ENCODE measurements around the gene CAMK1G. TPM values are rescaled to one million over a fixed set of nuclear protein-coding genes. Genes with fewer than 3 reads are reported as not detected.

CAMK1G gene
- total and polyA plus RNA-seq, 10 of the 15 experiments (the other 5 are each of a cell fraction or from before 2014, with no cell fraction given), result 0.18 to 0.20 TPM; not detected in 8

- no peaks in the 10 kb centered on the region for H3K79me2 ChIP-seq (ENCODE audit: control insufficient read depth, insufficient read depth, low read length)
- no peak overlapping the region for H3K9ac ChIP-seq (ENCODE audit: control insufficient read depth, insufficient read depth, low read length)
- ChIA-PET SMC1A (ENCODE audit: uncharacterized antibody, unreplicated experiment) (no interaction called here), POLR2A (no interaction called here), CTCF (interaction anchor here (2.0 kb wide), 1 partner anchor 10 kb away, joined by 7 read pairs; no protein-coding TSS in a partner anchor), RAD21 (ENCODE audit: unreplicated experiment) (no interaction called here)
- H3K9me3 ChIP-seq (replicated peaks; ENCODE audit: control insufficient read depth, insufficient read depth, low read length), result no peaks in the 10 kb centered on the region
- TF ChIP-seq IKZF2 (IDR thresholded peaks at IDR 0.05) (no peak), IKZF1 (conservative IDR thresholded peaks at IDR 0.05) (no peak), POU2F2 (IDR thresholded peaks at IDR 0.05; ENCODE audit: borderline replicate concordance, low read depth, low read length) (no peak), TCF3 (IDR thresholded peaks at IDR 0.05; ENCODE audit: borderline replicate concordance, insufficient read depth, low read depth, low read length) (no peak), NFYA (IDR thresholded peaks at IDR 0.05; ENCODE audit: borderline replicate concordance, low read depth, low read length) (no peak), CHD1 (IDR thresholded peaks at IDR 0.05; ENCODE audit: low read depth, low read length) (no peak), CTCF (IDR thresholded peaks at IDR 0.05 in 2 of 3, conservative IDR thresholded peaks at IDR 0.05 in 1 of 3; ENCODE audit: control insufficient read depth in 2 of 3, extremely low read depth in 1 of 3, insufficient read depth in 1 of 3, low read depth in 3 of 3, low read length in 3 of 3) (no peak), NFIC (IDR thresholded peaks at IDR 0.05; ENCODE audit: low read depth, low read length) (no peak), CBX3 (IDR thresholded peaks at IDR 0.05; ENCODE audit: borderline replicate concordance, low read depth) (no peak), NFXL1 (IDR thresholded peaks at IDR 0.05; ENCODE audit: borderline replicate concordance) (no peak), ETV6 (conservative IDR thresholded peaks at IDR 0.05 in 1 of 2, IDR thresholded peaks at IDR 0.05 in 1 of 2; ENCODE audit: borderline replicate concordance in 1 of 2, low read depth in 1 of 2) (no peak)
- ATAC-seq, result no peak
- no TSS peak for BruUV-seq (replicated peaks)
- 100% methylated on average over 1 of the region's 1 CpG for WGBS (ENCODE audit: insufficient coverage, insufficient replicate concordance, low lambda C conversion rate, missing lambda C conversion rate)
- H3K27ac ChIP-seq (ENCODE audit: control insufficient read depth, insufficient read depth), result no peak overlapping the region
- H3K36me3 ChIP-seq (ENCODE audit: control insufficient read depth in 2 of 2, insufficient read depth in 2 of 2, low read length in 1 of 2), result no peaks in the 10 kb centered on the region
- H3K27me3 ChIP-seq (replicated peaks in 1 of 2; ENCODE audit: control insufficient read depth in 2 of 2, insufficient read depth in 2 of 2, low read length in 1 of 2), result peaks cover 0 to 3% of the 10 kb centered on the region in 2 experiments; a peak in 2 of 4 replicates
- H2AFZ ChIP-seq (ENCODE audit: control insufficient read depth, low read depth, low read length), result no peak overlapping the region
- no peak for DNase-seq (ENCODE audit: low read depth, low spot score)
- H4K20me1 ChIP-seq (ENCODE audit: control insufficient read depth, insufficient read depth), result no peaks in the 10 kb centered on the region
- no peak for FAIRE-seq
- no peak overlapping the region for H3K4me2 ChIP-seq (ENCODE audit: control insufficient read depth, insufficient read depth)
- no peak overlapping the region for H3K4me3 ChIP-seq
- intact Hi-C loops (cut with micrococcal nuclease; ENCODE audit: unreplicated experiment) (no loop called here), in situ Hi-C loops (cut with MboI) (no loop called here)
- no peaks in the 10 kb centered on the region for H3K4me1 ChIP-seq (ENCODE audit: control insufficient read depth, insufficient read depth, low read length)
These were observed 27.3 kb upstream of the CAMK1G start for GRCh38 chr1:209556162-209556690.

Measured in GM12878 (cell line).